Hematopoietic multipotent progenitor cell treated with erythropoietin and hydrocortisone succinate and interleukin-3 and kit ligand, for 15 days (in vitro differentiated cells): ENCODE results near the gene EXD1.

Source experiments
- DNase-seq: peaks from one replicate; pipeline ENCODE4 v3.0.0-alpha.2; 2015; ENCODE audit warnings: low spot score

EXD1 gene

GRCh38 chr15:41231422-41232226 is 1.1 kb upstream of the EXD1 start:
- no peak for DNase-seq

DNA sequence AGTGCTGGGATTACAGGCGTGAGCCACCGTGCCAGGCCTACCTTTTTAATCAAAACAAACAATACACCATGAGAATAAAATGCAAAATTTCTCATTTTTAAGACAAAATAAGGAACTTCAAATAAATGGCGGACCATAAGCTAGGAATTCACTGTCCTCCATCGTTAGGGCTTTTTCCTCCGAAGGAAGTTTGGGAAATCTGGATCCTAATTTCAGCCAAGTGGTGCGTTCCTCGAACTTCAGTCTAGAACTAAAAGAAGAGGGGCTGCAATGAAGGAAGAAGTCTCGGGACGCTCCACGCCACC is 260 bp downstream of the EXD1 start:
- DNase-seq, result no peak

DNA sequence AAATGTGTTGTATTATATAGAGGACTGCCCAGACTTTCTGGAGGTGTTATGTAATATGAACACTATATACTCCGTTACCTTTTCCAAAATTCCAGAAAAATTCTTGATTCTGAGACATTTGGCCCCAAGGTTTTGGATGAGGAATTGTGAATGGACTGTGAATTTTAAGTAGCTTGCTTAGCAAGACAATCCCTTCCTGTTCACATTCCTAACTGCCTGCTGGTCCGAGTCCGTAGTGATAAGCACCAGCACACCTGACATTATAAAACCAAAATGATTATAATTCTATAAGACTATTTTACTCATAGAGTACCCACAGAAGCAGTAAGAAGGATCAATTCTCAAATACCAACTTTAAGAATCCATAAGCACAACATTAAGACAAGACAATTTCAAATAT is 11.2 kb downstream of the EXD1 start:
- no peak for DNase-seq

- DNase-seq, result no peak
These were observed 11.7 kb downstream of the EXD1 start for GRCh38 chr15:41218851-41219250.

- no peak for DNase-seq
These were observed 14.8 kb downstream of the EXD1 start for GRCh38 chr15:41215708-41216107.

DNA sequence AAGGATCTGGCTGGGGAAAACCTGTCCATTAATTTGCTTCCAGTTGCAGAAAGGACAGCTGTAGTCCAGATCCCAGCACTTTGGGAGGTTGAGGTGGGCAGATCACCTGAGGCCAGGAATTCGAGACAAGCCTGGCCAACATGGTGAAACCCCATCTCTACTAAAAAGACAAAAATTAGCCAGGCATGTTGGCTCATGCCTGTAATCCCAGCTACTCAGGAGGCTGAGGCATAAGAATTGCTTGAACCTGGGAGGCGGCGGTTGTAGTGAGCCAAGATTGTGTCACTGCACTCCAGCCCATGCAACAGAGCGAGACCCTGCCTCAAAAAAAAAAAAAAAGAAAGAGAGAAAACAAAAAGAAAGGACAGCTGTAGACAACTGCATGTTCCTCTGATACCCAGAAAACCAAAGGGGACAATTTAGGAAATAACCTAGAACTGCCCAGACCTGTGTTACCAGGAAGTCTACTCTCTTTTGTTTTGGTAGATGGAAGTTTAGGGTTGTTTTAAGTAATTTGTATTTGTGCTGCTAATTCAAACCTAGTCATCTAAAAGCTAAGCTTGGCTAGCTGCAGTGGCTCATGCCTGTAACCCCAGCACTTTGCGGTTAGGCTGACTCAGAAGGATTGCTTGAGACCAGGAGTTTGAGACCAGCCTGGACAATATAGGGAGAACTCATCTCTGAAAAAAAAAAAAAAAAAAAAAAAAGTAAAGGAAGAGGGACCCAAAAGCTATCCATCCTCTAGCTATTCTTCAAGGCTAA is 22.7 kb downstream of the EXD1 start:
- no peak for DNase-seq

GRCh38 chr15:41205315-41205714 is 25.2 kb downstream of the EXD1 start:
- DNase-seq, result no peak

- no peak for DNase-seq
These were observed 27.2 kb downstream of the EXD1 start for GRCh38 chr15:41203395-41203794.

DNA sequence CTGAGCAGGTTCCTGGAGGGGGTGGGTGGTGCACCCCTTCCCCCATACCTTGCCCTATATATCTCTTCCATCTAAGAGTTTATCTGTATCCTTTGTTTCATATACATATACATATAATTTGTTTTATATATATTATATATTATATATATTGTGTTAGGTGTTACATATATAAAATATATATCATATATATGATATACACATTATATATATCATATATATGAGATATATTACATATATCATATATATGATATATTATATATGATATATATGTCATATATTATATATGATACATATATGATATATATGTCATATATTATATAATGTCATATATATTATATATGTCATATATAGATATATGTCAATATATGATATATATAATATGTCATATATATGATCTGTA is 31.1 kb downstream of the EXD1 start:
- no peak for DNase-seq

DNA sequence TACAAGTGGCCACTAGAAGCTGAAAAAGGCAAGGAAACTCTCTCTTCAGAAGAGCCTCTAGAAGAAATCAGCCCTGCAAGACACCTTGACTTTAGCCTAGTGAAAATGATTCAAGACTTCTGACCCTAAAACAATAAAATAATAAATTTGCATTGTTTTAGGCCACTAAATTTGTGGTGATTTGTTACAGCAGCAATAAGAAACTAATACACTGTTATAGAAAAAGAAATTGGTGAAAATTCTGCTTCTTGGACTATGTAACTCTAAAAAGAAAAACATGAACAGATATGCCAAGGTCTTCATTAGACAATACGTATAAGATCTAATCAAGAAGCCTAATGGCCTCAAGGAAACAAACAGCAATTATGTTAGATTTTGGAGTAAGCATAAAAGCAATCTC is 36.1 kb downstream of the EXD1 start:
- DNase-seq, result no peak

GRCh38 chr15:41183581-41183980 is 47.0 kb downstream of the EXD1 start:
- DNase-seq, result no peak

DNA sequence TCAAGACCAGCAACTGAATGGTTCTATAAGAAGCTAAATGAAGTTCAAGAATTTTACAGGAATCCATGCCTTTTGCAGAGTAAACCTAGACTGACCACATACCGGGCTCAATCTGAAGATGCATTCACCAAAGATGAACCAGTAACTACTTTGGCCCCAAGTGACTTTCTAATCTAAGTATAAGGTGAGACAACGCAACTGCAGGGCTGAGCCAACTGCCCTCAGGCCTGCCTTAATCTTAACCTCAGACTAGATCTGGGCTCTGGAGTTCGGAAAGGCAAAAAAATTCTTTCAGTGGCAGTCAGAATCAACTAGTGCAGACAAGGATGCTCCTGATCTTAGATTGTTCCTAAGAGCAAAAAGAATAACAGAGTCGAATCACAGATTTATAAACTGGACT is 48.3 kb downstream of the EXD1 start:
- DNase-seq, result no peak

DNA sequence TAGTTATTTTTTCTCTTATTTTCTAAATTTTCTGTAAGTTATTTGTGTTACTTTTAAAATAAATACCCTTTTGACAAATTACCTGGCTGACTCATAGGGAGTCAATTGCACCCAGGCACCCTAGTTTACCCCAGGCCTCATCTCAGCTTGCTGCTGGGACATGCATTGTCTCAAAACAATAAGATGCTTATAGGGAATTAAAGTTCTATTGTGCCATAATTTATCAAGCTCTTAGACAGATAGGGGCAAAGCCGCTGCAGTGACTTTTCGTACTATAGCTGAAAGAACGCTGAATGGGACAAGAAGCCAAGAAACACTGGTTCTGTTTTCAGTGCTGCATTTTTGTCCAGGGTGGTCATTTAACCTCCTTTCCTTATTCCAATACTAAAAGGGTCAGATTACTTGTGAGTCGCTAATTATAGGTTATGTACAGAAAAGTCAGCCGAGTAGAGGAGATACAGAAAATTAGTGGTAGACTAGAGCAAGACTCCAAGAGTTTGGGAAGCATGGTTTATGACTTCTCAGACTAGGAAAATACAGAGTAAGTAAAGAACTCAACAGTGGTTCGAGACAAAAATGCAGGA is 50.3 kb downstream of the EXD1 start:
- no peak for DNase-seq

GRCh38 chr15:41169781-41170180 is 60.8 kb downstream of the EXD1 start:
- no peak for DNase-seq

- no peak for DNase-seq
These were observed 61.5 kb downstream of the EXD1 start for GRCh38 chr15:41169086-41169485.

DNA sequence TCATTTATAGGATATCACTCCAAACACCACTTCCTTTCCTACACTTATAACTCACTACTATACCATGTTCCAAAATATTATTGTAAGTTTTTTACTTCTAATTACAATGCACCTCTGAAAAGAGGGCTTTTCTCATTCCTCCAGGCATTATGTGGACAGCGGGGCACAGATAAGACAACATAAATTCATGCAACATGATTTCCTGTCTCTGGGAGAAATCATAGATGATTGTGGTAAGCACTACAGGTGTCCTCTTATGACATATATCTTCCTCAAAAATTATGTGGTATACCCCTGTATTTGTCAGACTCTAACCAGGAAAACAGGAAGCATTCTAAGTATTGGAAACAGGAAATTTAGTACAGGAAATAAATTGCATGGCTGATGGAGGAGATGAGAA is 68.8 kb downstream of the EXD1 start:
- no peak for DNase-seq

DNA sequence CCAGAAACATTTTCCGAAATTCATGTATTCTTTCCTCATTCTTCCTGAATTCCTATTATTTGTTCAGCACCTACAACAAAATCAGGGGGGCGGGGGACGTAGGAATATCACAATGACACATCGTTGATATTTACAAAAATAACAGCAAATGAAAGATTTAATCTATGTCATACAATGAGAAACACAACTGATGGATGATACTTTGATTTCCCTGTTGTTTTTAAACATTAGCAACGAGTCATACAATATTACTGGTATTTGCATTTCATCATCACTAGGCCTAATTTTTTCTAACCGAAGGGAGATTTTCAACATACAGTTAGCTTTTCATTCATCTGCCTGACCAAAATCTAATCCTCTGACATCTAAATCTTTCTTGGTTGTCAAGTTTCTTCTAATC is 69.2 kb downstream of the EXD1 start:
- no peak for DNase-seq

- DNase-seq, result no peak
These were observed 69.8 kb downstream of the EXD1 start for GRCh38 chr15:41160639-41161315.

DNA sequence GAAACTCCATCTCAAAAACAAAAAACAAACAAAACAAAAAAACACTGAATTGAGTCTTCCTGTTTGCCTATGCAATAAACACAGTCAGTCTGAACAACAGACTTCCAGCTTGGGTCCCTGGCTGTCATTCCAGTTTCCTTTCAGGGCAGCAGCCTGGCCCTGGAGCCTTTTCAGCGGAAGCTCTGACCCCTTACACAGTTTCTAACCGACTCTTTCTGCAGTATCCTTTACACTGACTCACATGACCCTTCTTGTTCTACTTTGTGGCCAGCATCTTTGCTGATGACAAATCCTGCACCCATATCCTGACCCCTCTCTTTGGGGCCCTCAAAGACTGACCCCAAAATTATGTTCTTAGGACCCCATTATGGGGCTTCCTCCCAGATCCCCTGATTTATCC is 76.1 kb downstream of the EXD1 start:
- no peak for DNase-seq

GRCh38 chr15:41153733-41154132 is 76.8 kb downstream of the EXD1 start:
- DNase-seq, result no peak

GRCh38 chr15:41151451-41152005 is 79.0 kb downstream of the EXD1 start:
- DNase-seq, result no peak

DNA sequence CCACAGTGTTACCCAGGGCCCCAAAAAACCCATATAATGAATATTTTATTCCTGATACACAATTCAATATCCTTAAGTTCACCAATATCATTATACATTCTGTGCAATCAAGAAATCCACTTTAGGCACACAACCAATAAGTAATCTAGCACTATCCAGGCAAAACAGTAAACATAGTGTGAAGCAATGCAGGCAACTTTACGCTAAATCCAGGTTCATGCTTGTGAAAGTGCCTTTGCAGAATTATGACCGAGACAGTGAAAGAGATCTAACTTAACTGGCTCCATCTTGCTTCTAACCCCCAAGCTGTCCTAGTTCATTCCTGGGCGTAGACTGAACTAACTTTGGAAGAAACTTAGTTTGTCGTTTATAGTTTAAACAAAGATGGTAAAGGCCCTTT is 80.3 kb downstream of the EXD1 start:
- DNase-seq, result no peak

DNA sequence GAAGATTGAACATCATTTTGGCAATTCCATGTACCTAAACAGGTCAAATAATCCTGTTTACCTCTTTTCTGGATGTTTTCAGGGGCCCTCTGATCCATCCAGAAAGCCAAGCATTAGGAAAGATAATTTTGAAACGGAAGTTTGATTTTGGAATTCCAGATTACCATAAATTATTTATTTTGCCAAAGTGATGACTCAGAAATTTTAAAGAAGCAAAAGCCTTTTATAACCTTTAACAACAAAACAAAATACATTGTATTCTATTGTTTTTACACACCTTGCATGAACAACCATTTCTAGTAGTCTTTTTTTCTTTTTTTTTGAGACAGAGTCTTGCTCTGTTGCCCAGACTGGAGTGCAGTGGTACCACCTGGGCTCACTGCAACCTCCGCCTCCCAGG is 82.5 kb downstream of the EXD1 start:
- no peak for DNase-seq
